Measurements from ENCODE around the gene CRAT.

DNA sequence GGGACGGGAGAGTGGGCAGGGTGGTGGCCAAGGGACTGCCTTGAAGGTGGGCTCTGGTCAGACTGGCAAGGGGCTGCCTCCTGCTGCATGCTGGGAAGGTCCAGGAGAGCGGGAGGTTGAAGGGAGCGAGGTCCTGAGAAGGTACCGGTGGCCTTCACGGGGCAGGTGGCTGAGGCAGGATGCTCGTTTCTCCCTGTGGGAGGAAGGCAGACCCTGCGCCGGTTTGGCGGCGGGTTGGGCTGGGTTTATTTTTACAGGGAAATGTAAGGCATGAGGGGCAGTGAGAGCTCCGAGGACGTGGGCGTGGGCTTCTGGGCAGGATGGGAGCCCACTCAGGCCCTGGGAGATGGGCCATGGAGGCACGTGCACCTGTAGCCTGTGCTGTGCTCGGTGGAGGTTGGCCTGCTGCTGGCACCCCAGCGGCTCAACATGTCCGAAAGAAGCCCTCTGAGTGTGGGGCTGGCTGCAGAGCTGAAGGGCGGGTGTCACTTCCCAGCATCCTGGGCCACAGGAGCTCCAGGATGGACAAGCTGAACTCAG, 40.1 kb upstream of the CRAT start:
- TF ChIP-seq, protein P1, sequence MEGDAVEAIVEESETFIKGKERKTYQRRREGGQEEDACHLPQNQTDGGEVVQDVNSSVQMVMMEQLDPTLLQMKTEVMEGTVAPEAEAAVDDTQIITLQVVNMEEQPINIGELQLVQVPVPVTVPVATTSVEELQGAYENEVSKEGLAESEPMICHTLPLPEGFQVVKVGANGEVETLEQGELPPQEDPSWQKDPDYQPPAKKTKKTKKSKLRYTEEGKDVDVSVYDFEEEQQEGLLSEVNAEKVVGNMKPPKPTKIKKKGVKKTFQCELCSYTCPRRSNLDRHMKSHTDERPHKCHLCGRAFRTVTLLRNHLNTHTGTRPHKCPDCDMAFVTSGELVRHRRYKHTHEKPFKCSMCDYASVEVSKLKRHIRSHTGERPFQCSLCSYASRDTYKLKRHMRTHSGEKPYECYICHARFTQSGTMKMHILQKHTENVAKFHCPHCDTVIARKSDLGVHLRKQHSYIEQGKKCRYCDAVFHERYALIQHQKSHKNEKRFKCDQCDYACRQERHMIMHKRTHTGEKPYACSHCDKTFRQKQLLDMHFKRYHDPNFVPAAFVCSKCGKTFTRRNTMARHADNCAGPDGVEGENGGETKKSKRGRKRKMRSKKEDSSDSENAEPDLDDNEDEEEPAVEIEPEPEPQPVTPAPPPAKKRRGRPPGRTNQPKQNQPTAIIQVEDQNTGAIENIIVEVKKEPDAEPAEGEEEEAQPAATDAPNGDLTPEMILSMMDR (IDR thresholded peaks at IDR 0.05), result no peak
- no peak for TF ChIP-seq POLR2A (IDR thresholded peaks at IDR 0.05)

All from uterus (tissue), 2 donors.